Neural cell (in vitro differentiated cells): ENCODE measurements around the gene ORM1. TPM values are rescaled to one million over a fixed set of nuclear protein-coding genes. Genes with fewer than 3 reads are reported as not detected.

Experiments
- H2AFZ ChIP-seq: fragments of 200-600, 300-800 bp; sonication (generic), shearing (Covaris generic); 2 replicates; pipeline ENCODE4 v1.6.0; 2014; ENCODE audit warnings: low read depth, mild to moderate bottlenecking, antibody characterized with exemption, low read length, moderate library complexity
- H3F3A ChIP-seq: fragments of 200-600 bp; shearing (Covaris generic); 2 replicates; pipeline ENCODE4 v1.6.1; 2016; ENCODE audit warnings: mild to moderate bottlenecking, moderate library complexity, mixed read lengths, antibody characterized with exemption, low read length; ENCODE audit not compliant: insufficient read depth, poor library complexity, severe bottlenecking
- H3K27ac ChIP-seq: fragments of 200-600, 300-800 bp; sonication (generic), shearing (Covaris generic); 2 replicates; pipeline ENCODE4 v1.5.1; 2014; ENCODE audit warnings: mild to moderate bottlenecking, low read length, moderate library complexity
- H3K27me3 ChIP-seq: fragments of 300-800, 200-600 bp; sonication (generic), shearing (Covaris generic); 2 replicates; pipeline ENCODE4 v1.6.0; 2014; ENCODE audit warnings: mild to moderate bottlenecking, low read depth, low read length, moderate library complexity; ENCODE audit not compliant: insufficient read depth
- H3K36me3 ChIP-seq: fragments of 300-800, 200-600 bp; sonication (generic), shearing (Covaris generic); 2 replicates; pipeline ENCODE4 v1.5.1; 2014; ENCODE audit warnings: mild to moderate bottlenecking, antibody characterized with exemption, low read length, moderate library complexity; ENCODE audit not compliant: insufficient read depth
- H3K4me2 ChIP-seq: fragments of 300-800, 200-600 bp; sonication (generic), shearing (Covaris generic); 2 replicates; pipeline ENCODE4 v1.6.0; 2014; ENCODE audit warnings: mild to moderate bottlenecking, low read length
- H3K4me3 ChIP-seq: fragments of 300-800, 200-600 bp; sonication (generic), shearing (Covaris generic); 2 replicates; pipeline ENCODE4 v1.5.1; 2014; ENCODE audit warnings: mild to moderate bottlenecking, low read length, moderate library complexity
- H3K79me2 ChIP-seq: fragments of 200-600 bp; shearing (Covaris generic); replicated peaks from 2 replicates; pipeline ENCODE4 v1.6.0; 2014; ENCODE audit warnings: mild to moderate bottlenecking, low read length, moderate library complexity; ENCODE audit not compliant: insufficient read depth
- H3K9ac ChIP-seq: fragments of 300-800, 200-600 bp; sonication (generic), shearing (Covaris generic); 2 replicates; pipeline ENCODE4 v1.6.1; 2016; ENCODE audit warnings: mild to moderate bottlenecking, low read length, mixed read lengths
- H3K9me2 ChIP-seq: fragments of 200-600 bp; shearing (Covaris generic); 2 replicates; pipeline ENCODE4 v1.6.1; 2016; ENCODE audit warnings: mild to moderate bottlenecking, low read length, mixed read lengths; ENCODE audit not compliant: insufficient read depth
- H3K9me3 ChIP-seq: fragments of 200-600, 300-800 bp; sonication (generic), shearing (Covaris generic); 2 replicates; pipeline ENCODE4 v1.6.1; 2016; ENCODE audit warnings: mild to moderate bottlenecking, mixed run types, low read length, moderate library complexity, mixed read lengths
- H4K20me1 ChIP-seq: fragments of 200-600 bp; shearing (Covaris generic); 2 replicates; pipeline ENCODE4 v1.6.1; 2016; ENCODE audit warnings: mild to moderate bottlenecking, mixed run types; ENCODE audit not compliant: insufficient read depth
- EP300 ChIP-seq: fragments of 450-650 bp; conservative IDR thresholded peaks from 2 replicates; pipeline ENCODE4 v1.6.1; 2014; ENCODE audit warnings: antibody characterized with exemption, mild to moderate bottlenecking, moderate library complexity; ENCODE audit not compliant: poor library complexity, severe bottlenecking
- EZH2 ChIP-seq: fragments of 200-600, 300-800 bp; shearing (Covaris generic), sonication (generic); IDR thresholded peaks from 2 replicates; pipeline ENCODE4 v1.6.1; 2014; ENCODE audit warnings: antibody characterized with exemption, low read length, borderline replicate concordance, mild to moderate bottlenecking; ENCODE audit not compliant: insufficient read depth, poor library complexity, severe bottlenecking
- MXI1 ChIP-seq: fragments of 450-650 bp; conservative IDR thresholded peaks from 2 replicates; pipeline ENCODE4 v1.6.1; 2014; ENCODE audit warnings: antibody characterized with exemption, mild to moderate bottlenecking; ENCODE audit not compliant: poor library complexity, severe bottlenecking
- POLR2AphosphoS5 ChIP-seq: IDR thresholded peaks from 2 replicates; pipeline ENCODE4 v1.6.1; 2012
- RAD21 ChIP-seq: fragments of 450-650 bp; conservative IDR thresholded peaks from 2 replicates; pipeline ENCODE4 v1.6.1; 2014; ENCODE audit warnings: antibody characterized with exemption, mild to moderate bottlenecking, moderate library complexity
- SMC3 ChIP-seq: fragments of 450-650 bp; conservative IDR thresholded peaks from 2 replicates; pipeline ENCODE4 v1.6.1; 2014; ENCODE audit warnings: antibody characterized with exemption, mild to moderate bottlenecking, moderate library complexity; ENCODE audit not compliant: poor library complexity
- TAF1 ChIP-seq: IDR thresholded peaks from 2 replicates; pipeline ENCODE4 v1.6.1; 2012; ENCODE audit warnings: low read depth
- polyA plus RNA-seq: library from polyadenylated mRNA; depleted of rRNA; stranded (reverse); fragments of >200 nt; gene quantifications from 2 replicates; pipeline ENCODE4 v1.2.3, GENCODE V29; 2014
- TF ChIP-seq, protein P1 (sequence below): IDR thresholded peaks from 2 replicates; pipeline ENCODE4 v1.6.1; 2012; ENCODE audit warnings: borderline replicate concordance
- TF ChIP-seq, protein P2 (sequence below): fragments of 450-650 bp; IDR thresholded peaks from 2 replicates; pipeline ENCODE4 v1.5.1; 2014; ENCODE audit warnings: antibody characterized with exemption, mild to moderate bottlenecking, moderate library complexity; ENCODE audit not compliant: poor library complexity, severe bottlenecking

The ORM1 gene
- polyA plus RNA-seq, 1 donor from 2014 or later, result not detected

GRCh38 chr9:114317665-114318357 lies 5.1 kb upstream of the ORM1 start:
- H3K9me3 ChIP-seq, result no peaks in the 10 kb centered on the region
- no peak overlapping the region for H3K9ac ChIP-seq
- H3K27me3 ChIP-seq, result no peaks in the 10 kb centered on the region
- H3K27ac ChIP-seq, result no peak overlapping the region
- H3K36me3 ChIP-seq, result no peaks in the 10 kb centered on the region
- H3K4me3 ChIP-seq, result no peak overlapping the region
- no peaks in the 10 kb centered on the region for H3K9me2 ChIP-seq
- H4K20me1 ChIP-seq, result no peaks in the 10 kb centered on the region
- TF ChIP-seq RAD21, result no peak
- TF ChIP-seq TAF1, result no peak
- TF ChIP-seq EZH2, result no peak
- TF ChIP-seq EP300, result no peak
- TF ChIP-seq MXI1, result no peak
- TF ChIP-seq POLR2AphosphoS5, result no peak
- TF ChIP-seq, protein P1, sequence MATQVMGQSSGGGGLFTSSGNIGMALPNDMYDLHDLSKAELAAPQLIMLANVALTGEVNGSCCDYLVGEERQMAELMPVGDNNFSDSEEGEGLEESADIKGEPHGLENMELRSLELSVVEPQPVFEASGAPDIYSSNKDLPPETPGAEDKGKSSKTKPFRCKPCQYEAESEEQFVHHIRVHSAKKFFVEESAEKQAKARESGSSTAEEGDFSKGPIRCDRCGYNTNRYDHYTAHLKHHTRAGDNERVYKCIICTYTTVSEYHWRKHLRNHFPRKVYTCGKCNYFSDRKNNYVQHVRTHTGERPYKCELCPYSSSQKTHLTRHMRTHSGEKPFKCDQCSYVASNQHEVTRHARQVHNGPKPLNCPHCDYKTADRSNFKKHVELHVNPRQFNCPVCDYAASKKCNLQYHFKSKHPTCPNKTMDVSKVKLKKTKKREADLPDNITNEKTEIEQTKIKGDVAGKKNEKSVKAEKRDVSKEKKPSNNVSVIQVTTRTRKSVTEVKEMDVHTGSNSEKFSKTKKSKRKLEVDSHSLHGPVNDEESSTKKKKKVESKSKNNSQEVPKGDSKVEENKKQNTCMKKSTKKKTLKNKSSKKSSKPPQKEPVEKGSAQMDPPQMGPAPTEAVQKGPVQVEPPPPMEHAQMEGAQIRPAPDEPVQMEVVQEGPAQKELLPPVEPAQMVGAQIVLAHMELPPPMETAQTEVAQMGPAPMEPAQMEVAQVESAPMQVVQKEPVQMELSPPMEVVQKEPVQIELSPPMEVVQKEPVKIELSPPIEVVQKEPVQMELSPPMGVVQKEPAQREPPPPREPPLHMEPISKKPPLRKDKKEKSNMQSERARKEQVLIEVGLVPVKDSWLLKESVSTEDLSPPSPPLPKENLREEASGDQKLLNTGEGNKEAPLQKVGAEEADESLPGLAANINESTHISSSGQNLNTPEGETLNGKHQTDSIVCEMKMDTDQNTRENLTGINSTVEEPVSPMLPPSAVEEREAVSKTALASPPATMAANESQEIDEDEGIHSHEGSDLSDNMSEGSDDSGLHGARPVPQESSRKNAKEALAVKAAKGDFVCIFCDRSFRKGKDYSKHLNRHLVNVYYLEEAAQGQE, result no peak
- TF ChIP-seq, protein P2, sequence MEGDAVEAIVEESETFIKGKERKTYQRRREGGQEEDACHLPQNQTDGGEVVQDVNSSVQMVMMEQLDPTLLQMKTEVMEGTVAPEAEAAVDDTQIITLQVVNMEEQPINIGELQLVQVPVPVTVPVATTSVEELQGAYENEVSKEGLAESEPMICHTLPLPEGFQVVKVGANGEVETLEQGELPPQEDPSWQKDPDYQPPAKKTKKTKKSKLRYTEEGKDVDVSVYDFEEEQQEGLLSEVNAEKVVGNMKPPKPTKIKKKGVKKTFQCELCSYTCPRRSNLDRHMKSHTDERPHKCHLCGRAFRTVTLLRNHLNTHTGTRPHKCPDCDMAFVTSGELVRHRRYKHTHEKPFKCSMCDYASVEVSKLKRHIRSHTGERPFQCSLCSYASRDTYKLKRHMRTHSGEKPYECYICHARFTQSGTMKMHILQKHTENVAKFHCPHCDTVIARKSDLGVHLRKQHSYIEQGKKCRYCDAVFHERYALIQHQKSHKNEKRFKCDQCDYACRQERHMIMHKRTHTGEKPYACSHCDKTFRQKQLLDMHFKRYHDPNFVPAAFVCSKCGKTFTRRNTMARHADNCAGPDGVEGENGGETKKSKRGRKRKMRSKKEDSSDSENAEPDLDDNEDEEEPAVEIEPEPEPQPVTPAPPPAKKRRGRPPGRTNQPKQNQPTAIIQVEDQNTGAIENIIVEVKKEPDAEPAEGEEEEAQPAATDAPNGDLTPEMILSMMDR, result no peak
- TF ChIP-seq SMC3, result no peak
- no peaks in the 10 kb centered on the region for H3F3A ChIP-seq
- no peaks in the 10 kb centered on the region for H3K79me2 ChIP-seq
- H2AFZ ChIP-seq, result no peak overlapping the region
- no peak overlapping the region for H3K4me2 ChIP-seq

- Histone ChIP-seq H4K20me1 (no peaks in the 10 kb centered on the region), H3K9me2 (no peaks in the 10 kb centered on the region), H3K4me3 (no peak overlapping the region), H2AFZ (no peak overlapping the region), H3K27me3 (no peaks in the 10 kb centered on the region), H3F3A (no peaks in the 10 kb centered on the region), H3K79me2 (no peaks in the 10 kb centered on the region), H3K27ac (no peak overlapping the region), H3K9me3 (no peaks in the 10 kb centered on the region), H3K9ac (no peak overlapping the region), H3K36me3 (no peaks in the 10 kb centered on the region), H3K4me2 (no peak overlapping the region)
- TF ChIP-seq TAF1 (no peak), EZH2 (no peak), POLR2AphosphoS5 (no peak), MXI1 (no peak), SMC3 (no peak), RAD21 (no peak), EP300 (no peak)
- TF ChIP-seq, protein P2, result no peak
- TF ChIP-seq, protein P1, result no peak
These were observed 4.5 kb upstream of the ORM1 start for GRCh38 chr9:114318416-114318815.
